ENCODE results near the gene TLCD3A. TPM values are rescaled to one million over a fixed set of nuclear protein-coding genes. Genes with fewer than 3 reads are reported as not detected.

TLCD3A gene
- polyA plus RNA-seq, 1 of the 3 experiments (the other 2 are of a cell fraction): 31.7 TPM

GRCh38 chr17:760371-760770, 28.0 kb downstream of the TLCD3A start:
- CTCF ChIA-PET: interaction anchor here (1.5 to 2.3 kb wide), 2 partner anchors 8 to 348 kb away, joined by 5 to 10 read pairs; no protein-coding TSS in a partner anchor
- WGBS (ENCODE audit: low lambda C conversion rate): 96% methylated on average over 8 of the region's 9 CpGs
- H3K36me3 ChIP-seq (replicated peaks in 1 of 2; ENCODE audit: control insufficient read depth in 1 of 2, insufficient read depth in 2 of 2, low read length in 1 of 2): peaks cover 58 to 60% of the 10 kb centered on the region in 2 experiments

More at GRCh38 chr17:760371-760770, 28.0 kb downstream of the TLCD3A start:
- no peak overlapping the region for H3K4me3 ChIP-seq (ENCODE audit: low read depth in 2 of 2, low read length in 1 of 2)
- no peak overlapping the region for H3K27ac ChIP-seq (ENCODE audit: low read depth in 2 of 2, low read length in 1 of 2)
- H3K79me2 ChIP-seq (ENCODE audit: insufficient read depth): no peaks in the 10 kb centered on the region
- no peak overlapping the region for H2AFZ ChIP-seq (ENCODE audit: low read depth)
- no peaks in the 10 kb centered on the region for H3K4me1 ChIP-seq (ENCODE audit: control insufficient read depth in 1 of 2, insufficient read depth in 2 of 2, low read depth in 1 of 2, low read length in 1 of 2)
- H3K9ac ChIP-seq: no peak overlapping the region
- H3F3A ChIP-seq (replicated peaks; ENCODE audit: insufficient read depth): peaks cover 11% of the 10 kb centered on the region
- TF ChIP-seq TAF1 (IDR thresholded peaks at IDR 0.05; ENCODE audit: borderline replicate concordance, low read depth, low read length): no peak
- no peak for TF ChIP-seq TCF12 (IDR thresholded peaks at IDR 0.05)
- TF ChIP-seq FOSL2 (IDR thresholded peaks at IDR 0.05; ENCODE audit: borderline replicate concordance, low read depth): no peak
- no peak for TF ChIP-seq RCOR1 (IDR thresholded peaks at IDR 0.05; ENCODE audit: low read length)
- TF ChIP-seq NRF1 (IDR thresholded peaks at IDR 0.05; ENCODE audit: low read depth, low read length): no peak
- no peak for TF ChIP-seq CHD2 (IDR thresholded peaks at IDR 0.05; ENCODE audit: low read length, partially characterized antibody)
- TF ChIP-seq RAD21 (IDR thresholded peaks at IDR 0.05; ENCODE audit: low read length): no peak
- TF ChIP-seq SIN3A (IDR thresholded peaks at IDR 0.05; ENCODE audit: borderline replicate concordance, low read depth, low read length): no peak
- TF ChIP-seq, protein P1, sequence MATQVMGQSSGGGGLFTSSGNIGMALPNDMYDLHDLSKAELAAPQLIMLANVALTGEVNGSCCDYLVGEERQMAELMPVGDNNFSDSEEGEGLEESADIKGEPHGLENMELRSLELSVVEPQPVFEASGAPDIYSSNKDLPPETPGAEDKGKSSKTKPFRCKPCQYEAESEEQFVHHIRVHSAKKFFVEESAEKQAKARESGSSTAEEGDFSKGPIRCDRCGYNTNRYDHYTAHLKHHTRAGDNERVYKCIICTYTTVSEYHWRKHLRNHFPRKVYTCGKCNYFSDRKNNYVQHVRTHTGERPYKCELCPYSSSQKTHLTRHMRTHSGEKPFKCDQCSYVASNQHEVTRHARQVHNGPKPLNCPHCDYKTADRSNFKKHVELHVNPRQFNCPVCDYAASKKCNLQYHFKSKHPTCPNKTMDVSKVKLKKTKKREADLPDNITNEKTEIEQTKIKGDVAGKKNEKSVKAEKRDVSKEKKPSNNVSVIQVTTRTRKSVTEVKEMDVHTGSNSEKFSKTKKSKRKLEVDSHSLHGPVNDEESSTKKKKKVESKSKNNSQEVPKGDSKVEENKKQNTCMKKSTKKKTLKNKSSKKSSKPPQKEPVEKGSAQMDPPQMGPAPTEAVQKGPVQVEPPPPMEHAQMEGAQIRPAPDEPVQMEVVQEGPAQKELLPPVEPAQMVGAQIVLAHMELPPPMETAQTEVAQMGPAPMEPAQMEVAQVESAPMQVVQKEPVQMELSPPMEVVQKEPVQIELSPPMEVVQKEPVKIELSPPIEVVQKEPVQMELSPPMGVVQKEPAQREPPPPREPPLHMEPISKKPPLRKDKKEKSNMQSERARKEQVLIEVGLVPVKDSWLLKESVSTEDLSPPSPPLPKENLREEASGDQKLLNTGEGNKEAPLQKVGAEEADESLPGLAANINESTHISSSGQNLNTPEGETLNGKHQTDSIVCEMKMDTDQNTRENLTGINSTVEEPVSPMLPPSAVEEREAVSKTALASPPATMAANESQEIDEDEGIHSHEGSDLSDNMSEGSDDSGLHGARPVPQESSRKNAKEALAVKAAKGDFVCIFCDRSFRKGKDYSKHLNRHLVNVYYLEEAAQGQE (IDR thresholded peaks at IDR 0.05; ENCODE audit: low read depth, low read length): no peak
- no peak for TF ChIP-seq USF2 (IDR thresholded peaks at IDR 0.05; ENCODE audit: borderline replicate concordance, low read depth, low read length)
- TF ChIP-seq PBX3 (IDR thresholded peaks at IDR 0.05): no peak
- TF ChIP-seq, protein P2, sequence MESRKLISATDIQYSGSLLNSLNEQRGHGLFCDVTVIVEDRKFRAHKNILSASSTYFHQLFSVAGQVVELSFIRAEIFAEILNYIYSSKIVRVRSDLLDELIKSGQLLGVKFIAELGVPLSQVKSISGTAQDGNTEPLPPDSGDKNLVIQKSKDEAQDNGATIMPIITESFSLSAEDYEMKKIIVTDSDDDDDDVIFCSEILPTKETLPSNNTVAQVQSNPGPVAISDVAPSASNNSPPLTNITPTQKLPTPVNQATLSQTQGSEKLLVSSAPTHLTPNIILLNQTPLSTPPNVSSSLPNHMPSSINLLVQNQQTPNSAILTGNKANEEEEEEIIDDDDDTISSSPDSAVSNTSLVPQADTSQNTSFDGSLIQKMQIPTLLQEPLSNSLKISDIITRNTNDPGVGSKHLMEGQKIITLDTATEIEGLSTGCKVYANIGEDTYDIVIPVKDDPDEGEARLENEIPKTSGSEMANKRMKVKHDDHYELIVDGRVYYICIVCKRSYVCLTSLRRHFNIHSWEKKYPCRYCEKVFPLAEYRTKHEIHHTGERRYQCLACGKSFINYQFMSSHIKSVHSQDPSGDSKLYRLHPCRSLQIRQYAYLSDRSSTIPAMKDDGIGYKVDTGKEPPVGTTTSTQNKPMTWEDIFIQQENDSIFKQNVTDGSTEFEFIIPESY (IDR thresholded peaks at IDR 0.05; ENCODE audit: borderline replicate concordance, low read depth): no peak
- TF ChIP-seq YY1 (IDR thresholded peaks at IDR 0.05; ENCODE audit: low read depth): no peak
- TF ChIP-seq ELF1 (IDR thresholded peaks at IDR 0.05): no peak
- TF ChIP-seq FOXJ3 (CRISPR knock-in tag; IDR thresholded peaks at IDR 0.05): no peak
- TF ChIP-seq, protein P3, sequence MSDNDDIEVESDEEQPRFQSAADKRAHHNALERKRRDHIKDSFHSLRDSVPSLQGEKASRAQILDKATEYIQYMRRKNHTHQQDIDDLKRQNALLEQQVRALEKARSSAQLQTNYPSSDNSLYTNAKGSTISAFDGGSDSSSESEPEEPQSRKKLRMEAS (IDR thresholded peaks at IDR 0.05; ENCODE audit: low read depth): no peak
- no peaks in the 10 kb centered on the region for H4K20me1 ChIP-seq (ENCODE audit: insufficient read depth)
- H3K4me2 ChIP-seq: no peak overlapping the region
- DNase-seq: no peak
- POLR2A ChIA-PET: no interaction called here
- H3K9me2 ChIP-seq: no peaks in the 10 kb centered on the region
- no peaks in the 10 kb centered on the region for H3K9me3 ChIP-seq
- no peaks in the 10 kb centered on the region for H3K27me3 ChIP-seq (ENCODE audit: insufficient read depth)
